AG10803 (cell line): Measurements from ENCODE around the gene MARCO.

ENCODE experiments used
- DNase-seq: peaks from one replicate; pipeline ENCODE4 v3.0.0; 2010; ENCODE audit warnings: low read depth
- H3K4me3 ChIP-seq: 2 replicates; pipeline ENCODE4 v1.5.1; 2011; ENCODE audit warnings: mild to moderate bottlenecking, low read length, control low read depth
- CTCF ChIP-seq: conservative IDR thresholded peaks from 2 replicates; pipeline ENCODE4 v1.5.1; 2011; ENCODE audit warnings: mild to moderate bottlenecking, low read length, control low read depth, inconsistent platforms

MARCO gene

DNA sequence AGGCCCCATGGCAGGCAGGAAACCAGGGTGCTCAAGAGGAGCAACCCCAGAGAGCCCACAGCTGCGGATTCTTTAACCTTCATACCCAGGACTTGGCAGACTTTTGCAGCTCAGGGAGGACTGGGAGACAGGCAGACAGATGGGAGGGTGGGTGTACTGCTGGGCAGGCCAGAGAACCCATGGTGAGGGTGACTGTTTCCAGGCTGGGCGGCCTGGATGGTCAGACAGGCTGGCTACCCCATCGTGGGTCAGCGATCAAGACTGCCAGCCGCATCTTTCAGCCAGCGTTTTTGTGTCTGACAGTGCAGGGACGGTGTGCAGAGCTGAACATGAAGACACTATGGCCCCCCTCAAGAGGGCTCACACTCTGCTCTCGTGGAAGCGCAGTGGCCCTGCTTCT lies 82.2 kb downstream of the MARCO start:
- no peak for TF ChIP-seq CTCF
- no peak overlapping the region for H3K4me3 ChIP-seq
- DNase-seq = no peak

GRCh38 chr2:119024568-119024967 lies 82.6 kb downstream of the MARCO start:
- TF ChIP-seq CTCF = no peak

DNA sequence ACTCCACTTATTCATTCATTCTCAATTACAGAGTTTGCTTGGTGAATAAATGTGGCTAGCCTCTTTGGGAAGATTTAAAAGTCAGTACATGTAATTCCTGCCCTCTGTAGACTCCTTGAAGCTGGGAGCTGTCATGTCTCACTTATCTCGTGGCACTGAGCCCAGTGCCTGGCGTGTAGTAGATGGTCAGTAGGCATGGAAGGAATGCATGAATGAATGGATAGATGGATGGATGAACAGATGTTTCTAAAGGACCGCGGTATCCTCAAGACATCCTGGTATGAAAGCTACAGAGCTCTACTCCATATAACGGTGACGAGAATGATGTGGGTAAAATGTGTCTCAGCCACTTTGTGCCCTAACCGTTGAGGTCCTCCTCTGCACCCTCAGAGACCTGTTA lies 83.0 kb downstream of the MARCO start:
- TF ChIP-seq CTCF = no peak
- no peak for DNase-seq
- H3K4me3 ChIP-seq = no peak overlapping the region

More at GRCh38 chr2:119024568-119024967, 82.6 kb downstream of the MARCO start:
- DNase-seq = no peak
- no peak overlapping the region for H3K4me3 ChIP-seq

DNA sequence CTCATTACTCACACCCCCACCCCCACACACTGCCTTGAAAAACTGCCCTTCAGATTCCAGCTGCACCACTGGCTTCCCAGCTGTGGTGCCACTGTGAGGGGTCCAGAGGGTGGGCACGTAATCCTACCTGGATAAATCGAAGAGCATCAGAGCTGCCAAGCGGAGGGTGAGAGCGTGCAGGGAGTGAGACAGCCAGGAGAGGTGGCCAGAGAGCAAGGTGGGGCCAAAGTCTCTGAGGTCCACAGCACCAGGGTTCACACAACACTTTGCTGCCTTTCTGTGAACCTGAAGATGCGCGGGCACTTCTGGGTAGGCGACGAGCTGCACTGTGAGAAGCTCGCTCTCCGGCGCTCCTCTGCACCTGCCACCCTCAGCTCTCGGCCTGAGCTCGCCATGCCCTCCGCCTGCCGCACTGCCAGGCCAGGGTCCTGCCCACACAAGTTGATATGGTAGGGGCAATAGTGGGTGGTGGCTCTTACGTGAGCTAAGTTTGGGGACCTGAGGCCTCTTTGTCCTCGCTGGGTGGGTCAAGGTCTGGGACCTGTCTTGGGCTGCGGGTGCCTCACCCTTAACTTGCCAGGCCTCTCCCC lies 83.9 kb downstream of the MARCO start:
- no peak overlapping the region for H3K4me3 ChIP-seq
- TF ChIP-seq CTCF = no peak
- no peak for DNase-seq

- no peak overlapping the region for H3K4me3 ChIP-seq
- no peak for DNase-seq
- no peak for TF ChIP-seq CTCF
These were observed 84.9 kb downstream of the MARCO start for GRCh38 chr2:119026890-119027289.

GRCh38 chr2:119028327-119029174 lies 86.6 kb downstream of the MARCO start:
- H3K4me3 ChIP-seq = no peak overlapping the region
- DNase-seq = peak; percentile 17

More at GRCh38 chr2:119028327-119029174, 86.6 kb downstream of the MARCO start:
- TF ChIP-seq CTCF = peak; percentile 58
